ENCODE data around the gene ODAD3.

GRCh38 chr19:11383706-11384048 lies 51.2 kb downstream of the ODAD3 start:
- TF ChIP-seq, protein P1, sequence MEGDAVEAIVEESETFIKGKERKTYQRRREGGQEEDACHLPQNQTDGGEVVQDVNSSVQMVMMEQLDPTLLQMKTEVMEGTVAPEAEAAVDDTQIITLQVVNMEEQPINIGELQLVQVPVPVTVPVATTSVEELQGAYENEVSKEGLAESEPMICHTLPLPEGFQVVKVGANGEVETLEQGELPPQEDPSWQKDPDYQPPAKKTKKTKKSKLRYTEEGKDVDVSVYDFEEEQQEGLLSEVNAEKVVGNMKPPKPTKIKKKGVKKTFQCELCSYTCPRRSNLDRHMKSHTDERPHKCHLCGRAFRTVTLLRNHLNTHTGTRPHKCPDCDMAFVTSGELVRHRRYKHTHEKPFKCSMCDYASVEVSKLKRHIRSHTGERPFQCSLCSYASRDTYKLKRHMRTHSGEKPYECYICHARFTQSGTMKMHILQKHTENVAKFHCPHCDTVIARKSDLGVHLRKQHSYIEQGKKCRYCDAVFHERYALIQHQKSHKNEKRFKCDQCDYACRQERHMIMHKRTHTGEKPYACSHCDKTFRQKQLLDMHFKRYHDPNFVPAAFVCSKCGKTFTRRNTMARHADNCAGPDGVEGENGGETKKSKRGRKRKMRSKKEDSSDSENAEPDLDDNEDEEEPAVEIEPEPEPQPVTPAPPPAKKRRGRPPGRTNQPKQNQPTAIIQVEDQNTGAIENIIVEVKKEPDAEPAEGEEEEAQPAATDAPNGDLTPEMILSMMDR (IDR thresholded peaks at IDR 0.05), result no peak
- TF ChIP-seq POLR2A (IDR thresholded peaks at IDR 0.05), result no peak

Measured in lower leg skin (tissue), 3 donors.